ENCODE results near the gene CASZ1. TPM values are rescaled to one million over a fixed set of nuclear protein-coding genes. Genes with fewer than 3 reads are reported as not detected.

The CASZ1 gene
- polyA plus RNA-seq, 2 of the 4 experiments (the other 2 are of a cell fraction) = 0.52 to 1.2 TPM

DNA sequence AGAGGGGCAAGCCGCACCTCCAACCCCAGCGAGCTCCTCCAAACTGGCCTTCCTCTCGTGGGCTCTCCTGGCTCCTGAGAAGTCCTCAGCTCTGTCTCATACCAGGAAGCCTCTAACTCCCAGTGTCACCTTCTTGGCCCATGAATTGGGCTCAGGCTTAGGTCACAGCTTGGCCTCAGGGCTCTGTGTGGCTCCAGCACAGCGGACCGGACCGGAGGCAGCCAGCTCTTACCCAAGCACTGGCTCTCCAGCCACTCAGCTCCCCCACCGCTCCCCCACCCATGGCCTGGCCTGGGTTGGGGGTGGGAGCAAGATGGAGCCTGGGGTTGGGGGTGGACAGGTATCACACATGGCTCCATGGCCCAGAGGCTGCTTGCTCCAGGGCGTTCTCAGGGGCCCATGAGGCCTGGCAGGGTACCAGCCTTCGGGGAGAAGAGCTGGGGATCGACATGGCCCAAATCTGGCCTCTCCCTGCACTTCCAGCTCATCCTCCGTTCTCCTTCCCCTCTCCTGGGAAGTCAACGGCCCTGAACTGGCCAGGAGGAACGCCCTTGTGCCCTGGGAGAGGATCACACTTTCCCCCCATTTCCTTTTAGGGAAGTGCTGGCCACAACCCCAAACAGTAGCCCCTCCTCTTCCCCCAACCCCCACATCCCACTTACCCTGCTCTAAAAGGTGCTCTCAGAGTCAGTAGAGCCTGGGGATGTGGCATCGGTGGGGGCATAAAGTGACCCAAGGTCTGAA lies 97.5 kb downstream of the CASZ1 start:
- no peak overlapping the region for H3K4me3 ChIP-seq
- ChIA-PET CTCF (no interaction called here), POLR2A (no interaction called here)
- TF ChIP-seq RFX5 (IDR thresholded peaks at IDR 0.05) = no peak
- no peak for TF ChIP-seq EP300 (IDR thresholded peaks at IDR 0.05)
- no peak for TF ChIP-seq KDM1A (IDR thresholded peaks at IDR 0.05; ENCODE audit: low read depth)
- no peak for TF ChIP-seq ZSCAN20 (CRISPR knock-in tag; IDR thresholded peaks at IDR 0.05)
- no peak for TF ChIP-seq TFCP2L1 (CRISPR knock-in tag; IDR thresholded peaks at IDR 0.05)
- TF ChIP-seq HOXA7 (CRISPR knock-in tag; IDR thresholded peaks at IDR 0.05) = no peak
- TF ChIP-seq, protein P1, sequence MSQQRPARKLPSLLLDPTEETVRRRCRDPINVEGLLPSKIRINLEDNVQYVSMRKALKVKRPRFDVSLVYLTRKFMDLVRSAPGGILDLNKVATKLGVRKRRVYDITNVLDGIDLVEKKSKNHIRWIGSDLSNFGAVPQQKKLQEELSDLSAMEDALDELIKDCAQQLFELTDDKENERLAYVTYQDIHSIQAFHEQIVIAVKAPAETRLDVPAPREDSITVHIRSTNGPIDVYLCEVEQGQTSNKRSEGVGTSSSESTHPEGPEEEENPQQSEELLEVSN (IDR thresholded peaks at IDR 0.05; ENCODE audit: borderline replicate concordance, low read depth) = no peak
- no peak for TF ChIP-seq SREBF2 (IDR thresholded peaks at IDR 0.05)
- TF ChIP-seq FOSL2 (IDR thresholded peaks at IDR 0.05) = no peak
- TF ChIP-seq FOSL2 (CRISPR knock-in tag; IDR thresholded peaks at IDR 0.05) = no peak
- no peak for TF ChIP-seq TP53 (CRISPR knock-in tag; IDR thresholded peaks at IDR 0.05)
- TF ChIP-seq HDAC2 (IDR thresholded peaks at IDR 0.05) = no peak
- WGBS (ENCODE audit: missing lambda C conversion rate) = 72% methylated on average over 10 of the region's 14 CpGs
- no peak overlapping the region for H3K27ac ChIP-seq
- no peak for ATAC-seq
- FAIRE-seq = no peak
- H3K4me2 ChIP-seq = no peak overlapping the region
- DNase-seq (ENCODE audit: low read depth in 1 of 2, low spot score in 1 of 2) = no peak
- no peaks in the 10 kb centered on the region for H3K9me3 ChIP-seq
- H3K4me1 ChIP-seq = no peaks in the 10 kb centered on the region

DNA sequence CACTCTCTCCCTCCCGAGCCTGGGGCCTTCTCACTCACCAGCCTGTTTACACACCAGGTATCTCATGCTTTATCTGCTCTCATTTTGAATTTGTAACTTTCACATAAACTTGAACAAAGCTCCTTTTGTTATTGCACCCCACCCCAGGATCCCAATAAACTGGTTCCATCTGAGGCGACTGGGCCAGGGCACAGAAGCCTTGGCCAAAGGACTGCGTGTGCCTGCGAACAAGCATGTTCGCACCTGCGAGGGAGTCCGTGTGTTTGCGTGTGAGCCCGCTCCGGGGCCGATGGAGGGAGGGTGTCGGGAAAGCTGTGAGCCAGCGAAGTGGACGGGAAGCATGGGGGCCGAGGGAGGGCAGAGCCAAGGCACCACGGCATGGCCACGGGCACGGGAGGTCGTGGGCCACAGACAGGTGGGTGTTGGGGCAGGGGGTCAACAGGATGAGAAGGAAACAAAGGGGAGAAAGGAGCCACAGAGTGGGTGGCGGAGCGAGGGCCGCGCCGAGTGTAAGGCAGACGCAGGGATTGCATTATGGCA lies 98.8 kb downstream of the CASZ1 start:
- POLR2A ChIA-PET = no interaction called here
- H3K4me1 ChIP-seq = peaks cover 5% of the 10 kb centered on the region; the same call in 1 of the 3 replicates
- no peak for FAIRE-seq
- CTCF ChIA-PET = no interaction called here
- ATAC-seq = no peak
- no peaks in the 10 kb centered on the region for H3K9me3 ChIP-seq
- H3K4me2 ChIP-seq = no peak overlapping the region
- TF ChIP-seq RCOR1 (IDR thresholded peaks at IDR 0.05; ENCODE audit: low read depth, low read length) (no peak), NFE2L2 (conservative IDR thresholded peaks at IDR 0.05; ENCODE audit: low read length) (no peak)
- no peak overlapping the region for H3K27ac ChIP-seq
- H3K4me3 ChIP-seq = no peak overlapping the region
- no peak for DNase-seq (ENCODE audit: low read depth in 1 of 2, low spot score in 1 of 2)
- 96% methylated on average over 18 of the region's 25 CpGs for WGBS (ENCODE audit: missing lambda C conversion rate)

DNA sequence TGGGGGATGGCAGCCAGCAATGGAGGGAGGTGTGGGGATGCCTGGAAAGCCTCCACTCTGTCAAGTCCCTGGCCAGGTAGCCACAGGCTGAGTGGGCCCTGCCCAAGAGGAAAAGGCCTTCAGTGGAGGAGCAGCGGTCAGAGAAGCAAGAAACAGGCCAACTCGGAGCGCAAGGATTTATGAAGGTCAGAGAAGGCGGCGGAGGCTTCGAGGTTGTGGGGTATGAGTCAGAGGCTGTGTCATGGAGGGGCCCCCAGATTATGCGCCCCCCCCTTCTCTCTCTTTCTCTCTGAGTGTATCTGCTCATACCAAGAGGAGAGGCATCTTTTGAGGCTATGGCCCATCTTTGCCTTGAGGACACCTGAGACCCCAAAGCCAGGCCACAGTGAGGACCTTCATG lies 99.5 kb downstream of the CASZ1 start:
- FAIRE-seq = no peak
- Histone ChIP-seq H3K4me2 (no peak overlapping the region), H3K4me3 (no peak overlapping the region), H3K9me3 (no peaks in the 10 kb centered on the region), H3K4me1 (peaks cover 5% of the 10 kb centered on the region; the same call in 1 of the 3 replicates), H3K27ac (no peak overlapping the region)
- ATAC-seq = no peak
- DNase-seq (ENCODE audit: low read depth in 1 of 2, low spot score in 1 of 2) = no peak
- TF ChIP-seq MAZ (IDR thresholded peaks at IDR 0.05; ENCODE audit: borderline replicate concordance, low read depth, low read length) (no peak), RAD21 (conservative IDR thresholded peaks at IDR 0.05 in 1 of 2, IDR thresholded peaks at IDR 0.05 in 1 of 2) (no peak), CHD2 (IDR thresholded peaks at IDR 0.05; ENCODE audit: low read length, partially characterized antibody) (no peak), SMC3 (IDR thresholded peaks at IDR 0.05) (no peak), CBX2 (IDR thresholded peaks at IDR 0.05; ENCODE audit: borderline replicate concordance, low read depth) (no peak), FOSB (CRISPR knock-in tag; IDR thresholded peaks at IDR 0.05) (no peak), ZFP36 (IDR thresholded peaks at IDR 0.05; ENCODE audit: borderline replicate concordance, partially characterized antibody) (no peak), ZSCAN20 (CRISPR knock-in tag; IDR thresholded peaks at IDR 0.05) (no peak), ZNF302 (CRISPR knock-in tag; IDR thresholded peaks at IDR 0.05) (no peak), HOXB13 (CRISPR knock-in tag; IDR thresholded peaks at IDR 0.05; ENCODE audit: low read depth) (no peak), EP300 (IDR thresholded peaks at IDR 0.05) (no peak)
- TF ChIP-seq, protein P2, sequence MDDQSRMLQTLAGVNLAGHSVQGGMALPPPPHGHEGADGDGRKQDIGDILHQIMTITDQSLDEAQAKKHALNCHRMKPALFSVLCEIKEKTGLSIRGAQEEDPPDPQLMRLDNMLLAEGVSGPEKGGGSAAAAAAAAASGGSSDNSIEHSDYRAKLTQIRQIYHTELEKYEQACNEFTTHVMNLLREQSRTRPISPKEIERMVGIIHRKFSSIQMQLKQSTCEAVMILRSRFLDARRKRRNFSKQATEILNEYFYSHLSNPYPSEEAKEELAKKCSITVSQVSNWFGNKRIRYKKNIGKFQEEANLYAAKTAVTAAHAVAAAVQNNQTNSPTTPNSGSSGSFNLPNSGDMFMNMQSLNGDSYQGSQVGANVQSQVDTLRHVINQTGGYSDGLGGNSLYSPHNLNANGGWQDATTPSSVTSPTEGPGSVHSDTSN (IDR thresholded peaks at IDR 0.05) = no peak
- TF ChIP-seq, protein P3, sequence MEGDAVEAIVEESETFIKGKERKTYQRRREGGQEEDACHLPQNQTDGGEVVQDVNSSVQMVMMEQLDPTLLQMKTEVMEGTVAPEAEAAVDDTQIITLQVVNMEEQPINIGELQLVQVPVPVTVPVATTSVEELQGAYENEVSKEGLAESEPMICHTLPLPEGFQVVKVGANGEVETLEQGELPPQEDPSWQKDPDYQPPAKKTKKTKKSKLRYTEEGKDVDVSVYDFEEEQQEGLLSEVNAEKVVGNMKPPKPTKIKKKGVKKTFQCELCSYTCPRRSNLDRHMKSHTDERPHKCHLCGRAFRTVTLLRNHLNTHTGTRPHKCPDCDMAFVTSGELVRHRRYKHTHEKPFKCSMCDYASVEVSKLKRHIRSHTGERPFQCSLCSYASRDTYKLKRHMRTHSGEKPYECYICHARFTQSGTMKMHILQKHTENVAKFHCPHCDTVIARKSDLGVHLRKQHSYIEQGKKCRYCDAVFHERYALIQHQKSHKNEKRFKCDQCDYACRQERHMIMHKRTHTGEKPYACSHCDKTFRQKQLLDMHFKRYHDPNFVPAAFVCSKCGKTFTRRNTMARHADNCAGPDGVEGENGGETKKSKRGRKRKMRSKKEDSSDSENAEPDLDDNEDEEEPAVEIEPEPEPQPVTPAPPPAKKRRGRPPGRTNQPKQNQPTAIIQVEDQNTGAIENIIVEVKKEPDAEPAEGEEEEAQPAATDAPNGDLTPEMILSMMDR (IDR thresholded peaks at IDR 0.05) = no peak
- TF ChIP-seq, protein P4, sequence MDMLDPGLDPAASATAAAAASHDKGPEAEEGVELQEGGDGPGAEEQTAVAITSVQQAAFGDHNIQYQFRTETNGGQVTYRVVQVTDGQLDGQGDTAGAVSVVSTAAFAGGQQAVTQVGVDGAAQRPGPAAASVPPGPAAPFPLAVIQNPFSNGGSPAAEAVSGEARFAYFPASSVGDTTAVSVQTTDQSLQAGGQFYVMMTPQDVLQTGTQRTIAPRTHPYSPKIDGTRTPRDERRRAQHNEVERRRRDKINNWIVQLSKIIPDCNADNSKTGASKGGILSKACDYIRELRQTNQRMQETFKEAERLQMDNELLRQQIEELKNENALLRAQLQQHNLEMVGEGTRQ (IDR thresholded peaks at IDR 0.05) = no peak
- TF ChIP-seq, protein P5, sequence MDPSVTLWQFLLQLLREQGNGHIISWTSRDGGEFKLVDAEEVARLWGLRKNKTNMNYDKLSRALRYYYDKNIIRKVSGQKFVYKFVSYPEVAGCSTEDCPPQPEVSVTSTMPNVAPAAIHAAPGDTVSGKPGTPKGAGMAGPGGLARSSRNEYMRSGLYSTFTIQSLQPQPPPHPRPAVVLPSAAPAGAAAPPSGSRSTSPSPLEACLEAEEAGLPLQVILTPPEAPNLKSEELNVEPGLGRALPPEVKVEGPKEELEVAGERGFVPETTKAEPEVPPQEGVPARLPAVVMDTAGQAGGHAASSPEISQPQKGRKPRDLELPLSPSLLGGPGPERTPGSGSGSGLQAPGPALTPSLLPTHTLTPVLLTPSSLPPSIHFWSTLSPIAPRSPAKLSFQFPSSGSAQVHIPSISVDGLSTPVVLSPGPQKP (IDR thresholded peaks at IDR 0.05; ENCODE audit: low read depth, low read length) = no peak
- TF ChIP-seq, protein P6, sequence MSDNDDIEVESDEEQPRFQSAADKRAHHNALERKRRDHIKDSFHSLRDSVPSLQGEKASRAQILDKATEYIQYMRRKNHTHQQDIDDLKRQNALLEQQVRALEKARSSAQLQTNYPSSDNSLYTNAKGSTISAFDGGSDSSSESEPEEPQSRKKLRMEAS (IDR thresholded peaks at IDR 0.05) = no peak
- ChIA-PET POLR2A (no interaction called here), CTCF (no interaction called here)
- WGBS (ENCODE audit: missing lambda C conversion rate) = 78% methylated on average over 4 of the region's 7 CpGs
